Bone marrow (tissue), 2 donors: ENCODE measurements around the gene KIF5A.

Experiments used
- DNase-seq, 2 donors: peaks; one replicate each; lab custom pipeline; 2025; lab: John Stamatoyannopoulos, UW

Gene KIF5A

DNA sequence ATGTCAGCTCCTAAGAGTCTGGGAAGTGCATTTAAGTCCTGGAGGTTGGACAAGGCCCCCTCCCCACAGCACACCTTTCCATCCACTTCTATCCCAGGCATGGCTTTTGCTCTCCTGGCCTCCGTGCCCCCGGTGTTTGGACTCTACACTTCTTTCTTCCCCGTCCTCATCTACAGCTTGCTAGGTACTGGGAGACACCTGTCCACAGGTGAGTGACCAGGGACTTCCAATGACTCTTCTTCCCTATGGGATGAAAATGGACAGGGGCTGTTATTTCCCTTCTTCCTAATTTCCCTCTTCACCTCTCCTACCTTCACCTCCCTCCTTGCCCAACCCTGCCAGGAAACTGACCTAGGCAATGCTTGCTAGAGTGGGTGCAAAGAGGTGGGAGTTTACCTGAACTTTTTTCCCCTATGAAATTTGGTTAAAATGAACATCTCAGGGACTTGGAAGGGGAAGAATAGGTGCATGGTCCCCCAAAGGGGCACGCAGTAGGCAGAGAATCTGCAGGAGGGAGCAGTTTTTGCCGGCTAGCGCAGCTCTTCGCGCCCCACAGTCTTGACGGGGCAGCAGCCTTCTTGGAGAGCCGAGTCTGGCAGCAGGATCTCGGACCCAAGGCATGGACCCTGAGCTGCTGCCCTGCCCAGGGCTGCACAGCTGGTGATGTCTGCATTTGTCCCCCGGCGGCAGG lies 70.5 kb downstream of the KIF5A start:
- no peak for DNase-seq

DNA sequence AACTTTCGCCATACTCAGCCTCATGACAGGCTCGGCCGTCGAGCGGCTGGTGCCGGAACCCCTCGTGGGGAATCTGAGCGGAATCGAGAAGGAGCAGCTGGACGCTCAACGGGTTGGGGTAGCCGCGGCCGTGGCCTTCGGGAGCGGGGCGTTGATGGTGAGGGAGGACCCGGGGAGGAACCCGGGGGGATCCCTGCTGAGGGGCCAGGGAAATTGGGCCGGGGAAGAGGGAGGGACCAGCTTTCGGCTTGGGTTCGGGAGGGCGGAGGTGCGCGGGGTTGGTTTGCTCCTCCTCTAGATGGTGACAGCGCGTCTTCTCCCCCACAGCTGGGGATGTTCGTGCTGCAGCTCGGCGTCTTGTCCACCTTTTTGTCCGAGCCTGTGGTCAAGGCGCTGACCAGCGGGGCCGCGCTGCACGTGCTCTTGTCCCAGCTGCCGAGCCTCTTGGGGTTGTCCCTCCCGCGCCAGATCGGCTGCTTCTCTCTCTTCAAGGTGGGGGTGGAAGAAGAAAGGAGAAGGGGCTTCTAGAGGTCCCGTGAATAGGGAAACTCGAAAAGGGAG lies 71.2 kb downstream of the KIF5A start:
- no peak for DNase-seq

DNA sequence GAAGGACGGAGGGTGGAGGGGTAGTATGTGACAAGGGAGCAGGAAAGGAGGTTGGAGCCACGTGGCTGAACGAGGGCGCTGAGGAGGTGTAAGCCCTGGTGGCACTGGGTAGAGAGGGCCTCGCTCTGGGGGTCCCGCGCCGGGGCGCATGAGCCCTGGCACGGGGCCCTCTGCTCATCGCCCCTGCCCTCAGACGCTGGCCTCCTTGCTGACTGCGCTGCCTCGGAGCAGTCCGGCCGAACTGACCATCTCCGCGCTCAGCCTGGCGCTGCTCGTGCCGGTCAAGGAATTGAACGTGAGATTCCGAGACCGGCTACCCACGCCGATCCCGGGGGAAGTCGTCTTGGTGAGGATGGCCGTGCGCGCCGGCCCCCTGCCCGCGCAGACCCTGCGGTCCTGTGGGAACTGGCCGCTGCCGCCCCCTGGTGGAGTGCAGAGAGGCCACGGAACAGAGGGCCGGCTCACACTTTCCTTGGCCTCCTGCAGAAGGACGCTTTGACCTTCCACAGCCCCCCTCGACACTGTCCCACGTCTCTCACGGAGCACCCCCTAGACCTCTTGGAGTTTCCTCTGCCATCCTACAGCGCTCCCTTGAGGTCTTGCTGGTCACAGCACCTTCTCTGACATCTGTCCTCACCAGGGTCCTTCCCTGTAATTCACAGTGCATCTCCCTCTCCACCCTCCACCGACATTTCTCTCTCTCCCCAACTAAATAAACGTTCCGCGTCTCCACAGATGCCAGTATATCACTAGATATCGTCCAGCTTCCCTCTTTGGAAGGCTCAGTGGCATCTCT lies 71.9 kb downstream of the KIF5A start:
- peak; percentile 9 to 36 for DNase-seq

- no peak for DNase-seq
Observed at GRCh38 chr12:57622293-57623245, 72.7 kb downstream of the KIF5A start.

- DNase-seq: no peak
Observed at GRCh38 chr12:57623385-57623784, 73.5 kb downstream of the KIF5A start.

DNA sequence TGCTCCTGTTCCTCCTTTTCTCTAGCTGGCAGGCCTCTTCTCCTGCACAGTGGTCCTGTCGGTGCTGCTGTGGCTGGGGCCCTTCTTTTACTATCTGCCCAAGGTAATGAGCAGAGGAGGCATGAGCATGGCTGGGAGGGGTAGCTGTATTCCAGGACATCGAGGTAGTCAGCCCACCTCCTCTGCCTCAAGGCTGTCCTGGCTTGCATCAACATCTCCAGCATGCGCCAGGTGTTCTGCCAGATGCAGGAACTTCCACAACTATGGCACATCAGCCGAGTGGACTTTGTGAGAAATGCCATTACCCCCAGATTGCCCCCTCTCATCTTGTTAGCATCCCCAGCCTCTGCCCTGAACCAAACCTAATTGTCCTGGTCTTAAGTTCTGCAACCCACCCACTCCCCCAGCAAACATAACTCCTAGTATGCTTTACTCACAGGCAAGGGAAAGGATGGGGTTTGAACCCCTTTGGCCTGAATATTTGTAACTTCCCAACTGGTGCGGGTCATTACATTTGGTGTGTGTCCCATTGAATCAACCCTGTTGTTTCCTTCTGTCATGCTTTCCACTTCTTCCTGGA lies 74.1 kb downstream of the KIF5A start:
- no peak for DNase-seq

DNA sequence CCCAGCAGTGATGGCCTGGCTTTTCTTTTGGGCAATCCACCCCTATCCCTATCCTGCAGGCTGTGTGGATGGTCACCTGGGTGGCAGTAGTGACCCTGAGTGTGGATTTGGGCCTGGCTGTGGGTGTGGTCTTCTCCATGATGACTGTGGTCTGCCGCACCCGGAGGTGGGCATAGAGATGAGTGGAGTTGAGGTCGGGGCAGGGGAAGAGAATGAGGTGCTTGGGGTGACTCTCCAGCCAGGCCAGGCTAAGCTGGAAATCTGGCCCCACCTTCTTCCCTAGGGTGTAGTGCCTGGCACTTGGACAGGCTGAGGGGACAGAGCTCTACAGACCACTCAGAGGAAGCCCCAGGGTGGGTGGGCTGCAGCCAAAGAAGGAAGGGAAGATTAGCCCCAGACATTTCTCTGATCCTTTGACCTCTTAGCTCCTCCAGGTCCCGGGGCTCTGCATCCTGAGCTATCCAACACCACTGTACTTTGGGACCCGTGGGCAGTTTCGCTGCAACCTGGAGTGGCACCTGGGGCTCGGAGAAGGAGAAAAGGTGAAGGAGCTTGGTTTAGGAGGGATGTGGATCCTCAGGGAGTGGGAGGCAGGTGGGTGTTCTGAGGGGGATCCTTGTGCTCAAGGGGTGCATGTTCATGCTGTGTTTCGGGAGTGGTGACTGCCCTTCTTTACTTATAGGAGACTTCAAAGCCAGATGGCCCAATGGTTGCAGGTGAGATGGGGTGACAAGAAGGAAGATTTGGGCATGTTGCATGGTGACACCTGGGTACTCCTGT lies 74.8 kb downstream of the KIF5A start:
- DNase-seq: no peak

- no peak for DNase-seq
Observed at GRCh38 chr12:57625261-57626032, 75.6 kb downstream of the KIF5A start.

DNA sequence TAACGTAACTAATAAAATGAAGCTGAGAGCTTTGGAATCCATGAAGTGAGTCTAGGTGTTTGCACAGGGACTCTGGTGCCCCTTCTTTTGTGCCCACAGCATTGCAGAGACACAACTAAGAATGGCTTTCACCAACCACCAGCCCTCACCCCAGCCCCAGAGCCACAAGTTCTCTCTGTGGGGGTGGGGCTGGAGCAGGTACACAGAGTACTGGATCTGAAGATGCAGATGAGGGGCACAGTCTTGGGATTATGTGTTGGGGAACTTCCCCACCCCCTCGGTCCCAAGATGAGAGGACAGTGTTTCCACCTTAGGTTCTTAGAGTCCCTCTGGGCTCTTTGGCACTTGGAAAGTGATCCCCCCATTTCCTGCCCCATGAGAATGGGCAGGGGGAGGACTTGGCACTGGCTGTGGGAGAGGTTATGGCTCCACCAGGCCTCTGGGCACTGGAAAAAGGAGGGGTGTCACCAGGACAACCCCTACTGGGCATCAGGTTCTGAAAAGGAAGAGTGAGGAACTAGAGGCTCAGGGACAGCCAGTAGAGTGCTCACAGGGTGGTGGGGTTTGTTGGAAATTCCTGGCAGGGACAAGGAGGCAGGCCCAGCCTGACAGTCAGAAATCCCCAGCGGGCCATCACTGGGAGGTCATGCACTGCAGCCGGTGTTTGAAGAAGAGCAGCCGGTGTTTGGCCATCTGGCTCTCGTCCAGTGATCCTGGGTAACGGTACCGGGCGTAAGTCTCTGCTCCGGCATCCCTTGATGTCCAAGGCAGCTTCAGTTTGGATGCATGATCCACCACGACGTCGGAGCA lies 76.5 kb downstream of the KIF5A start:
- no peak for DNase-seq

- DNase-seq: no peak
Observed at GRCh38 chr12:57626921-57627445, 77.1 kb downstream of the KIF5A start.

DNA sequence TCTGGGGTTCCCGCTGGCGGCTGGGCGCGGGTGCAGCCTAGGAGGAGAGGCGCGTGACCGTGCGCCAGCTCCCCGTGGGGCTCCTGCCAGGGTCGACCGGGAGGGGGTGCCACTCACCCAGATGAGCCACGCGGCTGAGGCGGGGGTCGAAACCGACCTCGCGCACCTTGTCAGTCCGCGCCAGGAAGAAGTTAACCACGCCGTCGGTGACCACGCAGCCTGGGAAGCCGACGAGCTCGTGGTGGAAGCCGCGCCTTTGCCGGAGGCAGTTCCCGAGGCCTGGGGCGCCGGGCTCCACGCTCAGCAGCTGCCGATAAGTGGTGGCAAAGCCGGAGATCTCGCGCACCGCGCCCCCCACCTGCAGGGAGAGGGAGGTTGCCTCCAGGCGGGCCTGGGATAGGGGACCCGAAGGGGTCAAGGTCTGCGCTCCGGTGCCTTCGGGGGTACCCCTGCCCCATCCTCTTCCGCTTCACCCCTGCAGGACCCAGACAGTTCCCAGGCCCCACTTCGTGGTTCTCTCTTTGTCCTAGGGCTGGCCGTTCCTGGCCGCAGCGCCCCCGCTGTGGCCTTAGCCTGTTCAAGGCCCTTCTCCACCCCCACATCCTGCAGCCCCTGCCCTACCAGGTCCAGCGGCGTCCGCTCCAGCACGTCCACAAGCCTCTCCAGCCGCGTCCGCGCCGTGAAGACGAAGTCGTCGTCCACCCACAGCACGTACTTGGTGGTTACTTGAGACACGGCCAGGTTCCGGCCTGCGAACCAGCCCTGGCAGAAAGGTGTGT lies 77.8 kb downstream of the KIF5A start:
- DNase-seq: no peak

GRCh38 chr12:57628280-57629191 lies 78.7 kb downstream of the KIF5A start:
- no peak for DNase-seq

DNA sequence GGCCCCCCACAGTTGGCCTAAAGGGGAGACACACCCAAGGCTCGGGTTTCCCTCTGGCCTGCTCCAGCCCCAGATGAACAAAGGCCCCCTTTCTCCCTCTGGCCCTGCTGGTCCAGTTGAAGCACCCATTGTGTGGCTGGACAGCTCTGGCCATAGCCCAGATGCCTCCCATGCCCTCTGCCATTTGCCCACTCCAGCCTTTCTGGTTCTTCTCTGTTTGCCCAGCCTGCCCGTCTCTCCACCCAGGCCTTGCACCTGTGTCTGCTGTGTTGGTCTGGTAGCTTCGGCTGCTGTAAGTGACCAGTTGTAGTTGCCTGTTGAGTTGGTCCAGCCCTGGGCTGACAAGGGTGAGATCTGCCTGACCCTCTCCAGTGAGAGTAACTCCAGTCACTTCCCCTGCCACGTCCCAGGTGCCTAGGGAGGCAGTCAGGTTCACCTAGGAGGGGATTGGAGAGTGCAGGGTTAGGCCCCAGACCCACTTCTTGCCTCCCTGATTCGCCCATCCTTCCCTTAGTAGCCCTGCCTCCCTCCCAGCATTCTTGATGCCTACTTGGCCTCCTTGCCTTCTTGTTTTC lies 80.1 kb downstream of the KIF5A start:
- no peak for DNase-seq

GRCh38 chr12:57630891-57631433 lies 81.1 kb downstream of the KIF5A start:
- no peak for DNase-seq

DNA sequence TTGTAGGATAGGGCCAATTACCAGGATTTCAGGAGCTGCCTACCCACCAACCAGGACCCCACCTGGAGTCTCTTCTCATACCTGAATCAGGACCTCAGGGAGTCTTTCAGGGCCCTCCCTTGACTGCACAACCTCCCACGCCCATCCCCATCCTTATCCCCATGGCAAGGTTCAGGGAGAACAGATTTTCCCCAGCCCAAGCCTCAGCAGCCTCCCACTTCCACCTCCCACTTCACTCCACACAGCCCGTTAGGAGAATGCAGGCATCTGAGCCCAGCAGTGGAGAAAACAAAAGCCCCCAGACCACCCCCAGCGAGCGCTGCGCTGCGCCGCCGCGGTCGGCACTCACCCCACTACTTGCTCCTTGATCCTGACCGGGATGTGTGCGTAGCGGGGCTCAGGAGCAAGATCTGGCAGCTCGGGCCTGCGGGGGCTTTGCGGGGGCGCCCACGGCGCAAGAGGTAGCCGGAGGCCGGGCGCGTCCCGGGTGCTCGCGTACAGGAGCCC lies 81.8 kb downstream of the KIF5A start:
- DNase-seq: no peak
